SU-DHL-6 (cell line): ENCODE data around the gene ANKS1A.

ENCODE experiments used
- H2AFZ ChIP-seq: fragments of 200-600 bp; sonication (generic); 2 replicates; pipeline ENCODE4 v1.6.1; 2014; ENCODE audit warnings: low read depth, mild to moderate bottlenecking, moderate library complexity, mixed read lengths, antibody characterized with exemption, low read length; ENCODE audit not compliant: severe bottlenecking
- H3F3A ChIP-seq: fragments of 200-600 bp; shearing (Covaris generic); 2 replicates; pipeline ENCODE4 v1.6.0; 2016; ENCODE audit warnings: antibody characterized with exemption, mild to moderate bottlenecking; ENCODE audit not compliant: insufficient read depth
- H3K27ac ChIP-seq: fragments of 200-600 bp; sonication (generic); 2 replicates; pipeline ENCODE4 v1.5.1; 2016; ENCODE audit warnings: low read depth, mild to moderate bottlenecking, low read length, moderate library complexity, mixed read lengths
- H3K27me3 ChIP-seq: fragments of 200-600 bp; sonication (generic), shearing (Covaris generic); 2 replicates; pipeline ENCODE4 v1.6.0; 2014; ENCODE audit warnings: mild to moderate bottlenecking, low read length
- H3K36me3 ChIP-seq: fragments of 200-600 bp; sonication (generic); 2 replicates; pipeline ENCODE4 v1.6.1; 2014; ENCODE audit warnings: mild to moderate bottlenecking, low read length, mixed read lengths
- H3K4me2 ChIP-seq: fragments of 300-600, 200-600 bp; shearing (Covaris generic), sonication (generic); 2 replicates; pipeline ENCODE4 v1.6.0; 2014; ENCODE audit warnings: low read length, low read depth, mild to moderate bottlenecking; ENCODE audit not compliant: poor library complexity, severe bottlenecking
- H3K4me3 ChIP-seq: fragments of 200-600 bp; sonication (generic); 2 replicates; pipeline ENCODE4 v1.5.1; 2014; ENCODE audit warnings: antibody characterized with exemption, low read length, mild to moderate bottlenecking, mixed read lengths; ENCODE audit not compliant: insufficient read depth, poor library complexity, severe bottlenecking
- H3K79me2 ChIP-seq: fragments of 200-600 bp; sonication (generic); 2 replicates; pipeline ENCODE4 v1.6.1; 2014; ENCODE audit warnings: mild to moderate bottlenecking, low read length, moderate library complexity; ENCODE audit not compliant: insufficient read depth
- H3K9ac ChIP-seq: fragments of 200-600 bp; sonication (generic); 2 replicates; pipeline ENCODE4 v1.7.0; 2014; ENCODE audit warnings: mild to moderate bottlenecking, low read length
- H3K9me2 ChIP-seq: fragments of 200-600 bp; sonication (generic); replicated peaks from 2 replicates; pipeline ENCODE4 v1.6.1; 2014; ENCODE audit warnings: low read length; ENCODE audit not compliant: insufficient read depth
- H3K9me3 ChIP-seq: fragments of 200-600 bp; sonication (generic); 2 replicates; pipeline ENCODE4 v1.6.1; 2014; ENCODE audit warnings: low read length, mixed read lengths; ENCODE audit not compliant: insufficient read depth
- H4K20me1 ChIP-seq: fragments of 200-600 bp; sonication (generic); 2 replicates; pipeline ENCODE4 v1.6.1; 2014; ENCODE audit warnings: low read depth, mild to moderate bottlenecking, antibody characterized with exemption, low read length, moderate library complexity, mixed read lengths
- EZH2phosphoT487 ChIP-seq: fragments of 200-600 bp; sonication (generic), shearing (Covaris generic); conservative IDR thresholded peaks from 2 replicates; pipeline ENCODE4 v1.6.1; 2018; ENCODE audit warnings: mild to moderate bottlenecking, antibody characterized with exemption, low read length, moderate library complexity, mixed read lengths
- TF ChIP-seq, protein P1 (sequence below): fragments of 200-600 bp; sonication (generic); IDR thresholded peaks from one replicate; pipeline ENCODE4 v1.5.1; 2017; ENCODE audit warnings: antibody characterized with exemption, mild to moderate bottlenecking, low read length, moderate library complexity; ENCODE audit not compliant: insufficient read depth, poor library complexity, severe bottlenecking

The ANKS1A gene

DNA sequence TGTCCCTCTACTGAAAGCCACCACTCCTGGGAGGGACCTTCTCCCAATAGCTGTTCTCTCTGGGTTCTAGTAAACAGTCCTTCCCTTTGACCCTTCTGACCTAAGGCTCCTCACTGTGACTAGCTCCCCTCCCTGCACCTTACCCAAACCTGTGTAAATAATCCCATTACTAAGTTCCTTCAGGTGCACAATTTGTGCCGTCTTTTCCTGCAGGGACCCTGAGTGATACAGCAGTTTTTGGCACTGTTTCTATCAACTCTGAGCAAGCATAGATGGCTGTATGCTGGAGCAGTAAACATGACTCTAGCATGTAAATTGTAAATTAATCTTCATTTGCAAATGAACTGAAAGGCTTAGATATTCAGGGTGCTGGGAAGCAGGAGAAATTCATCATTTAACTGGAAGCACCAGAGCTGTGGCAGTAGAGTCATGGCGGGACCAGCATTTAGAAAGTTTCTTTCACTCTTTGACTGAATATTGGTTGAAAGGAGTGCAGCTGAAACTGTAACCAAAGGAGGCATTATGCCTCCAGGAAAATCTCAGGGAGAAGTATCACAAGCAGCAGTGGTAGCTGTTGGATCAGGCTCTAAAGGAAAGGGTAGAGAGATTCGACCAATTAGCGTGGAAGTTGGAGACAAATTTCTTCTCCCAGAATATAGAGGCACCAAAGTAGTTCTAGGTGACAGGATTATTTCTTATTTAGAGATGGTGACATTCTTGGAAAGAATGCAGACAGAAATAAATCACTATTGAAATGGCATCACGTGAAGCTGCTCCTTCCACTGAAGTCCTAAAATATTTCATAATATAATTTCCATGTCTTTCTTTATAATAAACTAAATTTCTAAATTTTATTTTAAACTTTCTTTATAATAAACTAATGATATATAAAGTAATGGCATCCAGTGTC, 134.3 kb downstream of the ANKS1A start:
- Histone ChIP-seq H2AFZ (no peak overlapping the region), H3K4me3 (no peak overlapping the region), H4K20me1 (no peaks in the 10 kb centered on the region), H3K27ac (no peak overlapping the region), H3F3A (no peaks in the 10 kb centered on the region), H3K36me3 (no peaks in the 10 kb centered on the region), H3K9me3 (no peaks in the 10 kb centered on the region), H3K79me2 (no peaks in the 10 kb centered on the region), H3K4me2 (no peak overlapping the region), H3K9me2 (no peaks in the 10 kb centered on the region), H3K9ac (no peak overlapping the region), H3K27me3 (no peaks in the 10 kb centered on the region)
- TF ChIP-seq, protein P1, sequence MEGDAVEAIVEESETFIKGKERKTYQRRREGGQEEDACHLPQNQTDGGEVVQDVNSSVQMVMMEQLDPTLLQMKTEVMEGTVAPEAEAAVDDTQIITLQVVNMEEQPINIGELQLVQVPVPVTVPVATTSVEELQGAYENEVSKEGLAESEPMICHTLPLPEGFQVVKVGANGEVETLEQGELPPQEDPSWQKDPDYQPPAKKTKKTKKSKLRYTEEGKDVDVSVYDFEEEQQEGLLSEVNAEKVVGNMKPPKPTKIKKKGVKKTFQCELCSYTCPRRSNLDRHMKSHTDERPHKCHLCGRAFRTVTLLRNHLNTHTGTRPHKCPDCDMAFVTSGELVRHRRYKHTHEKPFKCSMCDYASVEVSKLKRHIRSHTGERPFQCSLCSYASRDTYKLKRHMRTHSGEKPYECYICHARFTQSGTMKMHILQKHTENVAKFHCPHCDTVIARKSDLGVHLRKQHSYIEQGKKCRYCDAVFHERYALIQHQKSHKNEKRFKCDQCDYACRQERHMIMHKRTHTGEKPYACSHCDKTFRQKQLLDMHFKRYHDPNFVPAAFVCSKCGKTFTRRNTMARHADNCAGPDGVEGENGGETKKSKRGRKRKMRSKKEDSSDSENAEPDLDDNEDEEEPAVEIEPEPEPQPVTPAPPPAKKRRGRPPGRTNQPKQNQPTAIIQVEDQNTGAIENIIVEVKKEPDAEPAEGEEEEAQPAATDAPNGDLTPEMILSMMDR, result no peak
- no peak for TF ChIP-seq EZH2phosphoT487

DNA sequence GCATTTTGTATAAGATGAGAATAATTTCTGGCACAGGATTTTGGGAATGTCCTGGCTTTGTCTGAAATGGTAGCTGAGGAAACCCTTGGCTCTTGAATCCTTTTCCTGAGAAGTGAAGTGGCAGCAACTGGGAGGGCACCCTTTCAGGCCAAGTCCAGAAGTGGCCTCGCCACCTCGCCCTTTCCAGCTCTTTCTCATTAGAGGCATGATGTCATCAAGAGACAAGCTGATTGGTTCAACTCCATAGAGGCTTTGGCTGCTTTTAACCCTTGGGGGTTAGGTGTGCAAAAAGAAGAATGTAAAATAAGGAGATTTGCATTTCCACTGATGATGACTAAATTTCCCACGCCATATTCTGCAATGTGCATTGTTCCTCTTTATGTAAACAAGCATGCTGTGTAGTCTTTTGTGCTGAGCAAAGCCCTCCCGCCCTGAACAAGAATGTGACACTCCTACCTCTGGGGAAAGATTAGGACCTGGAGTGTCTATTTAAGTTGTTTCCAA, 135.5 kb downstream of the ANKS1A start:
- no peak overlapping the region for H3K9ac ChIP-seq
- H3K9me2 ChIP-seq, result no peaks in the 10 kb centered on the region
- H3K36me3 ChIP-seq, result no peaks in the 10 kb centered on the region
- no peak for TF ChIP-seq EZH2phosphoT487
- TF ChIP-seq, protein P1, result no peak
- no peak overlapping the region for H3K4me2 ChIP-seq
- no peaks in the 10 kb centered on the region for H3K79me2 ChIP-seq
- H3K9me3 ChIP-seq, result no peaks in the 10 kb centered on the region
- no peak overlapping the region for H3K27ac ChIP-seq
- H2AFZ ChIP-seq, result no peak overlapping the region
- no peaks in the 10 kb centered on the region for H3K27me3 ChIP-seq
- no peaks in the 10 kb centered on the region for H4K20me1 ChIP-seq
- no peaks in the 10 kb centered on the region for H3F3A ChIP-seq
- no peak overlapping the region for H3K4me3 ChIP-seq

DNA sequence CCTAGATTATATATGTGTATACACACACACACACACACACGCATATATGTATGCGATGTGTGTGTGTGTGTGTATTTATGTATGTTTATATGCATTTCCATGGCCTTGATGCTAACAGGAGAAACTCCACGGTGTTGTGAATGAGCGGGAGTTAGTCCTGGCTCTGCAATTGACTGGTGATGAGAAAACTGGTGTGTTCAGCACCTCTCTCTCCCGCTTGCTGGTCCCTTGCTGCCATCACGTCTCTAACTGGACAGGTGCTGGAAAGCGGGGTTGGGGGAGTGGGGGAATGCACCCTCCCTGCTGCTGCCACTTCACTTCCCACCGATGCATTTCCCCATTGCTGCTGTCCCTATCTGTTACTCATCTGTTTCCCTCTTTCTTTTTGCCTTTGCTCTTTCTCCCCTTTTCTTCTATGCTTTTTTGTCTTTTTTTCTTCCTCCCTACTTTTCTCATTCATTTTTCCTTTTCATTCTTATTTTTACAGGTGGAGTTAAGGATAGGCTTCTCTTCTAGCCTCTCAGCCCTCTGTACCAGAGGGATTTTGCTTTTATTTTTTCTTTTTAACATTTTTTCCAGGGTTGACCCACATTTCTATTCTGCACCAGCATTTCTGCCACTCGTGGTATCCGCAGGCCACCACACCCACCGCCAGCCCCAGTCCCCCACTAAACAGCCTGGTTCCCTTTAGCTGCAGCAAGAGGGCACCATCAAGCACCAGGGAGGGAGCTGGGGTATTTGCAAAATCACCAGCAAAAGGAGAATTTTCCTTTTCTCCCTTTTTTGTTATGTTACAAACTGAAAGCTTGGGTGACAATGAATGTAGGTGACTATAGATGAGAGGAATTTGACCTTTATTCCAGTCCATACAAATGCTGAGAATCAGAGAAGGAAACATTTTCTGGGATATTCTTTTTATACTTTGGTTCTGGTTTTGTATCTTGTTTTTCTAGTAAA, 136.5 kb downstream of the ANKS1A start:
- Histone ChIP-seq H3F3A (no peaks in the 10 kb centered on the region), H3K27ac (no peak overlapping the region), H3K9ac (no peak overlapping the region), H3K36me3 (no peaks in the 10 kb centered on the region), H3K4me3 (no peak overlapping the region), H3K4me2 (no peak overlapping the region), H2AFZ (no peak overlapping the region), H3K79me2 (no peaks in the 10 kb centered on the region), H3K27me3 (no peaks in the 10 kb centered on the region), H3K9me3 (no peaks in the 10 kb centered on the region), H3K9me2 (no peaks in the 10 kb centered on the region), H4K20me1 (no peaks in the 10 kb centered on the region)
- TF ChIP-seq, protein P1, result no peak
- TF ChIP-seq EZH2phosphoT487, result no peak
